Bronchial smooth muscle cell (primary cell): ENCODE results near the gene CHTF8. TPM values are rescaled to one million over a fixed set of nuclear protein-coding genes. Genes with fewer than 3 reads are reported as not detected.

ENCODE experiments used
- total RNA-seq: library from RNA; depleted of rRNA; stranded (reverse); fragments of >200 nt; gene quantifications from 2 replicates; pipeline ENCODE4 v1.2.1, GENCODE V29; 2014

Gene CHTF8, protein sequence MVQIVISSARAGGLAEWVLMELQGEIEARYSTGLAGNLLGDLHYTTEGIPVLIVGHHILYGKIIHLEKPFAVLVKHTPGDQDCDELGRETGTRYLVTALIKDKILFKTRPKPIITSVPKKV
- 23.1 and 43.5 TPM in 2 replicates for total RNA-seq

DNA sequence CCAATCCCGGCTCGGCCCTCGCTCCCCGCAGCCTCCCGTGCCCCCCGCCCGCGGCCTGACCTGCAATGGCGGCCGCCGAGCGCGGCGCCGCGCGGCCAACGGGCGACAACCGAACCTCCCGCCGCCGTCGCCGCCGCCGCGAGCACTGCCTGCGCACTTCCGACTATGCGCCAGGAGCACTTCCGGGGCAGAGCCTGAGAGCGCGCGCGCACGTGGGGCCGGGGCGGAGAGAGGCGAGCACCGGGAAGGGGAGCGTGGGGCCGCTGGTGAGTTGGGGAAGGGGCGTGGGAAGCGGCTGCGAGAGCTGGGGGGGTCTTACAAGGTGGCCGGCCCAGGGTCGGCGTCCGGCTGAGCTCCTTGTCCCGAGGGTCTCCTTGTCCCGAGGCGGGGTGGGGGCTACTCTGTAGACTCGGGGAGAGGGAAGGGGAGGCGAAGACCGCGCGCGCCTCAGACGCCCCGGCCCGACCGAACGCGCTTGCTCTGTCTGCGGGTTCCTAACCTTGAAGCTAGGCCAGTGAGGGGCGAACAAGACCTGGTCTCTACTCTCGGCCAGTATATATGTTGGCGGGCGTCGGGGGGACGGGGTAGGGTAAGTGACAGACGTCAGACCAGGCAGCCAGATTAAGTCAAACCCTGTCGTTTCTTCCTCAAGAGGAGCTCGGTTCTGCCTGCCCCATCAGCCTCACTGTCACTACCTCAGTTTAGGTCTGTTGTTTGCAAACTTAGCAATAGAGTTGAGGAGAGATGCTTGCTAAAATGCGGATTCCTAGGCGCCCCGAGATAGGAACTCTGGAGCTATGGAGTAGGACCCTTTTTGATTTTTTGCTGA, at the start of gene CHTF8, which contains the start of gene UTP4:
Gene CHTF8 (minus strand): TSS at position 165 of the 829 bp plus-strand sequence. CDS start 11,130 bp downstream, outside the sequence.
Gene UTP4 (plus strand): TSS at position 226 of the 829 bp plus-strand sequence. CDS start 811 bp downstream, outside the sequence.

DNA sequence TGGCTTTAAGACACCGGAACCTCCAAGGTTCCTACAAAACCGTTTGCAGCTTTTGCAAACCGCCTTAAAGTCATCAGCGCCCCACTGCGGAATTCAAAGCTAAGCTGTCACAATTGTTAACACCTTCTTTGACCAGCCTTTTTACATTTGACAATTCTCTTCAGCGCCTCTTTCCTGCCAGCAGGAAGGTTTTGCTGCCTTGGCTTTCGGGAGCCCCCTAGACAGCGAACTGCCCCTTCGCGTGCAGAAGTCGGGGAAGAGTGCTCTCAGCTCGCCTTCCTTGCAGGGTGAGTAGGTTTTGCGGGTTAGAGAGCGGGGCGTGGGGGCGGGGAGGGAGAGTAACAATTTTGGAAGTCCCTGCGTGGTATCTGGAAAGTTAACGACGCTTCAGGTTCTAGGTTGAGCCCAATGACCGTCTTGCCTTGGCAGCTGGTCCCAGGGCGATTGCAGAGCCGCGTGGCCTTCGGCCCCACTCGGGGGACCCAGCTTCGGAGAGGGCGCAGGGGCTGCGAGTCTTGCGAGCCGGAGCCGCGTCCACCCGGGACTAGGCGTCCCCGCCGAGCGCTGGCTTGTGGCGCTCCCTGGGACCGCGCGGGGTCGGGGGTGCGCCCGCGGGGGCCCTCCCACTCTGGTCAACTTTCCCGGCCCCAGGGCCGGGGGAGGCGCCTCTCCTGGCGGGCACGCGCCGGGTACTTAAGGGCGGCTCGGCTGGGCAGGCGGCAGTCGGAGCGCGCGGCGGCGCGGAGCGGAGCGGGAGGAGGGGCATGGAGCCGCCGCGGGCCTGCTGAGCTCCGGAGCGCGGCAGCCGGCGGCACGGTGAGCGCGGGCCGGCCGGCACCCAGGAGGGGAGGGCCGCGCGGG, 26.7 kb downstream of the CHTF8 start, which contains the start of gene HAS3:
Gene HAS3 (plus strand): TSS at position 153 of the 861 bp plus-strand sequence. CDS start 3,743 bp downstream, outside the sequence.

Other genes starting within 250 kb of the CHTF8 start
- 0.32 and 0.69 TPM in 2 replicates for gene HAS3, start 26.9 kb downstream of the CHTF8 start, total RNA-seq
- 10.6 and 14.1 TPM in 2 replicates for gene UTP4, start 61 bp upstream of the CHTF8 start, total RNA-seq
- gene SNTB2, start 54.6 kb upstream of the CHTF8 start, total RNA-seq: 37.8 and 67.1 TPM in 2 replicates
- gene VPS4A, start 178.8 kb upstream of the CHTF8 start, total RNA-seq: 25.9 and 28.1 TPM in 2 replicates
- gene PDF, start 198.0 kb upstream of the CHTF8 start, total RNA-seq: 6.7 and 7.1 TPM in 2 replicates
- gene COG8, start 207.0 kb upstream of the CHTF8 start, total RNA-seq: 22.3 and 24.0 TPM in 2 replicates
- 13.6 and 17.8 TPM in 2 replicates for gene NIP7, start 207.2 kb upstream of the CHTF8 start, total RNA-seq
- not detected in 2 replicates for gene TMED6, start 219.2 kb upstream of the CHTF8 start, total RNA-seq